ELR (cell line): ENCODE measurements around the gene GPX7.
A peak's percentile ranks its signal among the peaks of the same experiment; 100 is the strongest.

ENCODE experiments used
- DNase-seq: peaks from one replicate; pipeline ENCODE4 v3.0.0-alpha.2; 2015; ENCODE audit warnings: low read depth

The GPX7 gene

GRCh38 chr1:52629325-52629643 lies 27.1 kb downstream of the GPX7 start:
- DNase-seq = no peak

GRCh38 chr1:52629667-52630066 lies 27.5 kb downstream of the GPX7 start:
- no peak for DNase-seq

- DNase-seq = no peak
These were observed 29.7 kb downstream of the GPX7 start for GRCh38 chr1:52631759-52632331.

GRCh38 chr1:52632732-52633290 lies 30.6 kb downstream of the GPX7 start, which contains the start of gene SHISAL2A:
Gene SHISAL2A (plus strand): TSS chr1:52633168. CDS start chr1:52633494, 326 bp downstream.
- peak; percentile 7 for DNase-seq

- DNase-seq = no peak
These were observed 31.2 kb downstream of the GPX7 start for GRCh38 chr1:52633291-52633754.

GRCh38 chr1:52634111-52634510 lies 31.9 kb downstream of the GPX7 start:
- DNase-seq = no peak

GRCh38 chr1:52635321-52636089 lies 33.3 kb downstream of the GPX7 start:
- no peak for DNase-seq

GRCh38 chr1:52636721-52637695 lies 34.8 kb downstream of the GPX7 start:
- DNase-seq = no peak

- DNase-seq = no peak
These were observed 35.8 kb downstream of the GPX7 start for GRCh38 chr1:52637946-52638345.

- no peak for DNase-seq
These were observed 38.5 kb downstream of the GPX7 start for GRCh38 chr1:52640697-52641096.

- no peak for DNase-seq
These were observed 39.1 kb downstream of the GPX7 start for GRCh38 chr1:52641307-52641706.

- no peak for DNase-seq
These were observed 43.1 kb downstream of the GPX7 start for GRCh38 chr1:52645261-52645660.

- no peak for DNase-seq
These were observed 49.7 kb downstream of the GPX7 start for GRCh38 chr1:52651904-52652303.

GRCh38 chr1:52653207-52653849 lies 51.2 kb downstream of the GPX7 start:
- DNase-seq = no peak

GRCh38 chr1:52654063-52654462 lies 51.9 kb downstream of the GPX7 start:
- no peak for DNase-seq

GRCh38 chr1:52657702-52658101 lies 55.5 kb downstream of the GPX7 start:
- DNase-seq = no peak
